HEK293T (cell line): ENCODE measurements around the gene HS6ST2.

Experiments used
- CTCF ChIA-PET: fragments of 350-600 bp; formaldehyde crosslinking; extraction: SDS; loops from one replicate; lab custom pipeline; 2021; ENCODE audit warnings: antibody characterized with exemption, inconsistent platforms; lab: Yijun Ruan, JAX
- POLR2A ChIA-PET: fragments of 350-600 bp; formaldehyde crosslinking; extraction: SDS; loops from one replicate; lab custom pipeline; 2020; ENCODE audit warnings: antibody characterized with exemption, inconsistent platforms; lab: Yijun Ruan, JAX
- DNase-seq: peaks from one replicate; pipeline ENCODE4 v3.0.0; 2012; ENCODE audit warnings: mixed read lengths; ENCODE audit errors: extremely low spot score
- ARNT ChIP-seq: fragments of 450-650 bp; IDR thresholded peaks from 2 replicates; pipeline ENCODE4 v1.6.1; 2017; ENCODE audit warnings: mild to moderate bottlenecking
- BHLHE40 ChIP-seq: fragments of 450-650 bp; IDR thresholded peaks from 2 replicates; pipeline ENCODE4 v1.6.1; 2016; ENCODE audit warnings: mild to moderate bottlenecking, moderate library complexity, borderline replicate concordance
- CTBP1 ChIP-seq: fragments of 450-650 bp; IDR thresholded peaks from 2 replicates; pipeline ENCODE4 v1.6.1; 2016; ENCODE audit warnings: borderline replicate concordance
- ELF4 ChIP-seq: fragments of 450-650 bp; IDR thresholded peaks from 2 replicates; pipeline ENCODE4 v1.6.1; 2017; ENCODE audit warnings: antibody characterized with exemption
- FOXA1 ChIP-seq: fragments of 450-650 bp; IDR thresholded peaks from 2 replicates; pipeline ENCODE4 v1.6.1; 2016; ENCODE audit warnings: mild to moderate bottlenecking
- FOXK2 ChIP-seq: fragments of 450-650 bp; IDR thresholded peaks from 2 replicates; pipeline ENCODE4 v1.6.1; 2016; ENCODE audit warnings: mild to moderate bottlenecking
- FOXM1 ChIP-seq: fragments of 450-650 bp; IDR thresholded peaks from 2 replicates; pipeline ENCODE4 v1.6.1; 2017; ENCODE audit warnings: mild to moderate bottlenecking, borderline replicate concordance
- HDGF ChIP-seq: fragments of 450-650 bp; IDR thresholded peaks from 2 replicates; pipeline ENCODE4 v1.6.1; 2017; ENCODE audit warnings: antibody characterized with exemption, borderline replicate concordance
- L3MBTL2 ChIP-seq: fragments of 450-650 bp; conservative IDR thresholded peaks from 2 replicates; pipeline ENCODE4 v1.6.1; 2016; ENCODE audit warnings: mild to moderate bottlenecking
- LEF1 ChIP-seq: fragments of 450-650 bp; IDR thresholded peaks from 2 replicates; pipeline ENCODE4 v1.6.1; 2017; ENCODE audit warnings: mild to moderate bottlenecking, borderline replicate concordance
- NFRKB ChIP-seq: fragments of 450-650 bp; IDR thresholded peaks from 2 replicates; pipeline ENCODE4 v1.6.1; 2016; ENCODE audit warnings: mild to moderate bottlenecking, moderate library complexity
- PKNOX1 ChIP-seq: fragments of 450-650 bp; IDR thresholded peaks from 2 replicates; pipeline ENCODE4 v1.6.1; 2016
- SP1 ChIP-seq: fragments of 450-650 bp; IDR thresholded peaks from 2 replicates; pipeline ENCODE4 v1.6.1; 2017
- SUZ12 ChIP-seq: fragments of 450-650 bp; IDR thresholded peaks from 2 replicates; pipeline ENCODE4 v1.6.1; 2016; ENCODE audit warnings: mild to moderate bottlenecking
- TARDBP ChIP-seq: fragments of 450-650 bp; IDR thresholded peaks from 2 replicates; pipeline ENCODE4 v1.6.1; 2016
- ZNF384 ChIP-seq: fragments of 450-650 bp; IDR thresholded peaks from 2 replicates; pipeline ENCODE4 v1.6.1; 2016

The HS6ST2 gene

GRCh38 chrX:132877954-132878536 lies 80.4 kb downstream of the HS6ST2 start:
- ChIA-PET CTCF (no interaction called here), POLR2A (interaction anchor here (1.6 kb wide), 1 partner anchor 79 kb away, joined by 5 read pairs; no protein-coding TSS in a partner anchor)
- TF ChIP-seq ZNF384 (no peak), CTBP1 (no peak), LEF1 (no peak), TARDBP (no peak), L3MBTL2 (no peak), ARNT (no peak), BHLHE40 (no peak), HDGF (no peak), FOXA1 (no peak), SP1 (no peak), ELF4 (no peak), FOXM1 (no peak)
- no peak for DNase-seq

- peak; percentile 30 for DNase-seq
- CTCF ChIA-PET = no interaction called here
- POLR2A ChIA-PET = interaction anchor here (1.6 kb wide), 1 partner anchor 80 kb away, joined by 5 read pairs; no protein-coding TSS in a partner anchor
- TF ChIP-seq NFRKB (no peak), PKNOX1 (peak; percentile 85)
These were observed 81.7 kb downstream of the HS6ST2 start for GRCh38 chrX:132876523-132877338.

GRCh38 chrX:132875650-132876522 lies 82.5 kb downstream of the HS6ST2 start:
- peak; percentile 53; the same call in 1 of the 2 replicates for TF ChIP-seq ZNF384
- TF ChIP-seq BHLHE40 = no peak
- no peak for DNase-seq
- ChIA-PET CTCF (no interaction called here), POLR2A (no interaction called here)

- CTCF ChIA-PET = interaction anchor here (0.6 kb wide), 1 partner anchor 535 kb away, joined by 4 read pairs; no protein-coding TSS in a partner anchor
- no peak for TF ChIP-seq ZNF384
- TF ChIP-seq ELF4 = no peak
- TF ChIP-seq LEF1 = no peak
- no peak for TF ChIP-seq TARDBP
- no peak for TF ChIP-seq CTBP1
- no peak for TF ChIP-seq ARNT
- no peak for TF ChIP-seq SP1
- no peak for TF ChIP-seq HDGF
- no peak for TF ChIP-seq BHLHE40
- POLR2A ChIA-PET = no interaction called here
- no peak for DNase-seq
These were observed 95.9 kb downstream of the HS6ST2 start for GRCh38 chrX:132862562-132862961.

GRCh38 chrX:132861076-132861475 lies 97.4 kb downstream of the HS6ST2 start:
- CTCF ChIA-PET = no interaction called here
- DNase-seq = no peak
- POLR2A ChIA-PET = no interaction called here
- no peak for TF ChIP-seq FOXK2
- TF ChIP-seq LEF1 = no peak
- TF ChIP-seq FOXA1 = no peak
- TF ChIP-seq L3MBTL2 = no peak
- TF ChIP-seq HDGF = no peak
- TF ChIP-seq TARDBP = no peak
- no peak for TF ChIP-seq BHLHE40
- no peak for TF ChIP-seq ARNT
- no peak for TF ChIP-seq PKNOX1
- no peak for TF ChIP-seq CTBP1
- no peak for TF ChIP-seq SUZ12
- TF ChIP-seq ELF4 = no peak
- no peak for TF ChIP-seq SP1
- TF ChIP-seq NFRKB = no peak
- TF ChIP-seq ZNF384 = no peak
- TF ChIP-seq FOXM1 = no peak

- TF ChIP-seq ELF4 = no peak
- TF ChIP-seq FOXA1 = no peak
- TF ChIP-seq BHLHE40 = no peak
- no peak for TF ChIP-seq HDGF
- TF ChIP-seq ARNT = no peak
- TF ChIP-seq SUZ12 = no peak
- TF ChIP-seq L3MBTL2 = no peak
- TF ChIP-seq LEF1 = no peak
- TF ChIP-seq CTBP1 = no peak
- no peak for TF ChIP-seq NFRKB
- TF ChIP-seq ZNF384 = no peak
- TF ChIP-seq PKNOX1 = no peak
- TF ChIP-seq TARDBP = no peak
- no peak for TF ChIP-seq SP1
- no peak for TF ChIP-seq FOXK2
- TF ChIP-seq FOXM1 = no peak
- ChIA-PET POLR2A (no interaction called here), CTCF (no interaction called here)
- DNase-seq = no peak
These were observed 98.2 kb downstream of the HS6ST2 start for GRCh38 chrX:132860200-132860599.
